GM18951 (cell line): Measurements from ENCODE around the gene ABHD16A.
A peak's percentile ranks its signal among the peaks of the same experiment; 100 is the strongest.

Source experiments
- POLR2A ChIP-seq: IDR thresholded peaks from 4 replicates; pipeline ENCODE4 v1.6.1; 2011; ENCODE audit warnings: mild to moderate bottlenecking; ENCODE audit not compliant: insufficient read length, insufficient read depth; ENCODE audit errors: extremely low read depth
- in situ Hi-C: fragments of 300-500 bp; cut with MboI; formaldehyde crosslinking; loops from one replicate; pipeline ENCODE4 v1.12.0; 2022; ENCODE audit warnings: low sequenced_read_pairs, mixed read lengths, inconsistent platforms; ENCODE audit not compliant: unreplicated experiment

ABHD16A gene

DNA sequence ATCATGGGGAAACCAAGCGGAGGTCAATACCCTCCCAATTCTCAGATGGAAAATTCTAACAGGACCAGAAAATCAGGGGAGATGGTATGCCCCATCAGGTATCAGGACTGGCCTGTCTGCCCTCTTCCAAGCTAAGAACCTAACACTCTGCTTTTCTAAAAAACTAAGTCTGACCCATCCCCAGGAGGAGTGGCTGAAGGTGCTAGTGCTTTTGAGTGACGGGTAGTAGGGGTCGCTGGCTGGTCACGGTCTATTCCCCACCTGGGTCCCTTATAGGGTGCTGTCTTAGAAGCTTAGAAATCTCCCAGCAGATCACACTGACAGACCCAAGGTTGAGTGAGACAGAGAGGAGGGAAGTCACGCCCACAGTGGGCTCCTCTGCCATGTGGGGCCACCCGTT is 9.6 kb downstream of the ABHD16A start:
- no peak for TF ChIP-seq POLR2A
- in situ Hi-C loops: no loop called here

DNA sequence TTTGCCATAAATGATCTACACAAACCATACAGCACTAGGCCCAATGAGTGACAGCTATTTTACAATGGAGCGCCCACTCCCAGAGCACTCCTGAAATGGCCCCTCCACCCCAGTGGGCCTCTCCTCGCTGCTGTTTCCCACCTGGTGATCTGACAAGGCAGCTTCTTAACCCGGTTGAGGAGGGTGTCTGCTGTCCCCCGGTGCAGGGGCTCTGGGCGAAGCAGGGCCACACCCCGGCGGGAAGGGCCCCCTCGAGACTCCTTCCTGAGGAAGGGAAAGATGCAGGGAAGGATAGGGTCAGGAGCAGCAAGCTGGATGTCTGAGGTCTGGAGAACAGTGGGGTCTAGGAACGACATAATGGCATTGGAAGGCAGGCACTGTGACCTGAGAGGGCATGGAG is 10.2 kb downstream of the ABHD16A start:
- TF ChIP-seq POLR2A: no peak
- in situ Hi-C loops: no loop called here

DNA sequence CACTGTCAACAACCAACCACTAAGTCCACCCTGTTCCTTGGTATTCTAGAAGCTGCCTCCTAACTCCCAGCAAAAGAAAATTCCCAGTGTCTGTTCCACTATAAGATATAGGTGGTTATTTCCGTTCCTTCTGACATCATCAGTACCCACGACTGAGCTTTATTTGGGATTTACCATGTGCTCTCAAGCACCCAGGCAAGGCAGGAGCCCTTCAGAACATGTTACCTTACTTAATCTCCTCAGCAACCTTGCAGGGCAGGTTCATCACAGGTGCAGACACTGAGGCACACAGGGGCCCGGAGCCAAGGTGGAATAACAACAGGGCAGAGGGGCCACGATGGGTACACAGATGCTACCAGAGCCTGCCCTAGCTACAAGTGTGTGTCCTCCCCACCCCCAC is 10.8 kb downstream of the ABHD16A start:
- TF ChIP-seq POLR2A: no peak

DNA sequence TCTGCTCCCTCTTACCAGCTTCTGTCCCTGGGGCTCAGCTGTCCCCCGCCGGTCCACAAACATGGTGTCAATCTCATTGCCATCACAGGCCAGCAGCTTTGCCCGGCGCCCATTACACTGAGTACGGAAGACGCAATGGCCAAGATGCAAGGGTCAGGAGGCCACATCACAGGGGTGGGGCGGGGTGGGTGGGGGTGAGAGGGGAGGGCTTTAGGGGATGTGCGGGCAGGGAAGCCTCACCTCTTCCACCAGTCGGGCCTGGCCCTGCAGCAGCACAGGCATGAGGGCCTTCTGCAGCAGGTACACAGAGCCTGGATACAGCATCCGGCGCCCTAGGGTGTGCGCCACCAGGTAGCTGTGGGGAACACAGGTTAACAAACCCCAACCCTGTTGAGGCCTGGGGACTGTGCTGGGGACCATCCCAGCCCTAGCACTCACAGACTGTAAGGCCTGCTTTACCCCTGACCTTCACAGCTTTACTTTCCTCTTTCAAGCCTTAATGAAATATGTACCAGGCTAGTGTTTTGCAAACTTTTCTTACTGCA is 11.5 kb downstream of the ABHD16A start:
- TF ChIP-seq POLR2A: no peak
- in situ Hi-C loops: no loop called here

More for the DNA sequence above, 10.8 kb downstream of the ABHD16A start:
- in situ Hi-C loops: no loop called here

DNA sequence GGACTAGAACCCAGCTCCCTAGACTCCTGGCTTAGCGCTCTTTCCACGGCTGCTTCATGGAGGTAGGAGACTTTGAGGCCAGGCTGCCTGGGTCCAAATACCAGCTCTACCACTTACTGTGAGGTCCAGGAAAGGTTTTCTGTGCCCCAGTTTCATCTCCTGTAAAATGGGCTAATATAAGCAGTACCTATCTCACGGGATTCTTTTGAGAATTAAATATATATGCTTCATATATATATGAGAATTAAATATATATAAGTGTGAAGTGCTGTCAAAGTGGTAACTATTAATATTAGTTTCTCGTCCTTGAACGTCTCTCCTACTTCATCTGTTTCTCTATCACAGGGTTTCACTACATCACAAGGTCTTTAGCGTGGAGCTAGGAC is 12.1 kb downstream of the ABHD16A start:
- in situ Hi-C loops: no loop called here
- TF ChIP-seq POLR2A: no peak

DNA sequence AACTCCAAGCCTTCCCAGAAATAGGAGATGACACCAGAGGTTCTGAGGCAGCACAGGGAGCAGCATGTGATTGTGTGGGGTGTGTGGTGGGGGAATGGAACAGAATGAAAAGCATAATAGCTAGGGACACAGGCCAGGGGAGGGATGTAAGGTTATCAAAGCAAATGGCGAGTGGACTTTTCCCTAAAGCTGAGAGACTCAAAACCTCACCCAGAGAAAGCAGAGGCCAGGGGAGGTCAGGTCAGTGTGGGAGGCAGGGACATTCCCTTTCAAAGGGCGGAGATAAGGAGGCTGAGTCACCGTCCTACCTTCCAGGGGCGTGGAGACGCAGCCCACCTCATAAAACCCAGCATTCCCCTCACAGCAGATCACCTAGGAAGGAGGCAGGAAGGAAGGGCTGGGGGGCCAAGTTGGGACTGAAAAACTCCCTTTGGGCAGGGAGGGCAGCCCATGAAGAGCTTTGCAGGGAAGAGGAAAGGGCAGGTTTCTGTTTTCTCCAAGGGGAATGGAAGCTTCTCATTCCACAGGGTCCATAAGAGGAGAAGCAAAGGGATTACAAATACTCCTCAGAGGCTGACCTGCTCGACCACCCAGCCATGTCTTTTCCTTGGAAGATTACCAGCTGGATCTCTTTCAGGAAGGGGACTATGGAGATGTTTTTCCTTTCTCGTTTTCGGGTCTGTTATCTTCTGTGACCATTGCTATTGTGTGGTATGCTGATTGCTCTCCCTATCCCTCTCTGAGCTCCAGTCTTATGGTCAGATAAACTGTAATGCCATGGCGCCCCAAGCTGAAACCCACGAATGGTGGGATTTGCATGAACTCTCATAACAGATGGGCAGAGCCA is 12.7 kb downstream of the ABHD16A start:
- no peak for TF ChIP-seq POLR2A
- in situ Hi-C loops: no loop called here

DNA sequence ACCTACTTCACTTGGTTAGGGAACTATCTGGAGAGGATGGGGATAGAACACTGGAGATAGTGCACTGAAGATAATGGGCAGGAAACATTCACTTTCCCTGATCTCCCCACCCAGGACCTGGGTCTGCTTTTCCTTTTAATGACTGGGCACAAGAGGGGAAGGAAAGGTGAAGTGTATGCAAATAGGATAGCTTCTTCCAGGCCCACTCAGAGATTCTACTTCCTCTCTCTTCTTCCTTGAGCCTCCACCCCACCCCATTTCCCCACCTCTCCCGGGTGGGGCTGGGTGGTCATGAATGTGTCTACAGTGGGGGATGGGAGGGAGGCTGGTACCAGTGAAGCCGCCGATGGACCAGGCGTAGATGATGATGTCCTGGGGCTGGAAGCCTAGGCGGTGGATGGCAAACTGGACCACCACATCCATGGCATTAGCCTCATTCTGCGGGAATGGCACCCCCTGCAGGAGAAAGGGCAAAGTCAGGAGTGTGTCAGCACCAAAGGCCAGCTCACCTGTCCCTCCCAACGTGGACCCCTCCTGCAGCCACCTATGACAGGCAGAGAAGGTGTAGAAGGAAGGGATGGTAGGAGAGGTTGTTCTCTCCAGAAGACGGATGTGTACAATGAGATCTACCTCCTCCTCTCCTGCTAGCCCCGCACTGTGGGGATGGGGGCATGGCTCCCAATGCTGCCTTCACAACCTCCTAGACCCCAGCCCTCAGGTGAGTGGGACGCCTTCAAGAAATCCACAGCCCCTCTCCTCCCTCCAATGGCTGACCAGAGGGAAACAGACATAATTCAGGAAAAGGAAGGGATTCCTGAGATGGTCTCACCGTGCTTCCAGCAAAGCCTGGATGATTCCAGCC is 13.6 kb downstream of the ABHD16A start:
- TF ChIP-seq POLR2A: no peak
- in situ Hi-C loops: no loop called here

DNA sequence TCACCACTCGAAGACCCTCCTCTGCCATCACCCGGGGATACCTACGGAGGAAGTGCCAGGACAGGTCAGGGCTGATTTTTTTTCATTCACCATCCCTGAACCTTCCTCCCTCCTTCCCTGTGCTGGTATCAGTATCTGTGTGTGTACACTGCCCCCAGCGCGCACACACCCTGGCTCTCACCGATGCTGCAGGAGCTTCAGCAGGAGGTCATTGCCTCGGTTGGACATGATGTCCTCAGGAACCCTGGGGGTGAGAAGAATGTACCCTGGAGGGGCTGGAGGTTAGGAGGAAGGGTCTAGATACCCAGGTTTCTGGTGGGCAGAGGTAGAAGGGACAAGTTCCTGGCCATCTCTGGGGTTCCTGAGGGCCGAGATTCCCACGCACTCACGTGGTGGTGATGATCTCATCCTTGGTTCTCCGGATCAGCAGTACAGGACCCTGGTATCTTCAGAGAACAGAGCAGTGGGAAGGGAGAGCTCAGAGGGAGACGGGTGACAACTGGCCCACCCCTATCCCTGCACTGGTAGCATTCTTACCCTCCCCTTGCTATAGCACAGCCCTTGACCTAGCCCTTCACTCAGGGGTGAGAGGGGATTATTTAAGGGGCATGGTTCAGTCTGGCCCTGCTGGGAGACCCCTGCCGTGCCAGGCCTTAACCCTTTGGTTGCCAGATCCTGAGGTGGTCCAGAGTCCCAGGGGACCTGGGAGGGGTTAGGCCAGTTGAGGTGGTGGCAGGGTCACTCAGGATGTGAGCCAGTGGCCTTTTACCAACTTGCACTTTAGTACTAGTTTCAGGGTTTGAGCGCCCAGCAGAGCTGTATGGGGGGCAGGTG is 15.0 kb downstream of the ABHD16A start:
- in situ Hi-C loops: no loop called here
- no peak for TF ChIP-seq POLR2A

DNA sequence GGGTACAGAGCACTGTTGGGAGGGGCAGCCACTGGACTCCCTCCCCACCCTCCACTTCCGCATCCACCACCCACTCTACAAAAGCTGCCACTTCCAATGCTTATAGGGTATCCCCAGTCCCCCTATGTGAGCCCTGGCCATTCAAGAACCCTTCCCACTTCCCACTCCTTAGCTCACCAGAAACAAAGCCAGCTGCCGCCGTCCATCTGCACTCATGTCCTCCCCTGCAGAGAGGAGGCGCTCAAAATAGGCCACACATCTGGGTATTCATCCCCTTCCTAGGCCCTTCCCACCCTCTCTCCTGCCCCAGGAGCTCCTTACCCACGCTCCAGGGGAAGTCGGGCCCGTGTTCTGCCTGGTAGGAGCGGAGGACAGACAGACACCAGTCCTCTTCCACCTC is 15.8 kb downstream of the ABHD16A start:
- no peak for TF ChIP-seq POLR2A
- in situ Hi-C loops: no loop called here

DNA sequence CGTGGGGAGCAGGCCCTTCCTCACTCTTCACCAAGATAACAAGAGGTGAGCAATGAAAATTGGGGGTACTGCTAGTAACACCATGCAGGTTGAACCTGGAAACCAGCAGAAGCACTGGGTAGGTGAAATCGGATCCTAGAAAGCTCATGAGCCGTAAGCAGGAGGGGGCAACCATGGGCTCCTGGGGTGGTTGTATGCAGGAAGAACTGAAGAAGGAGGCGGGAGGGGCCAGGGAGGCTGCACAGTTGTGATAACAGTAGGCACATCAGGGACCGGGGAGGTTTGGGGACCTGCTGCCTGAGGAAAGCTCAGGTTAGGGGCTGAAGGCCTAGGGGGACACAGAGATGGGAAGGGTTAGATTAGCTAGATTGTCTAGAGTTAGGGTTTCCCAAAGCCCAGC is 16.6 kb downstream of the ABHD16A start:
- in situ Hi-C loops: no loop called here
- TF ChIP-seq POLR2A: no peak

DNA sequence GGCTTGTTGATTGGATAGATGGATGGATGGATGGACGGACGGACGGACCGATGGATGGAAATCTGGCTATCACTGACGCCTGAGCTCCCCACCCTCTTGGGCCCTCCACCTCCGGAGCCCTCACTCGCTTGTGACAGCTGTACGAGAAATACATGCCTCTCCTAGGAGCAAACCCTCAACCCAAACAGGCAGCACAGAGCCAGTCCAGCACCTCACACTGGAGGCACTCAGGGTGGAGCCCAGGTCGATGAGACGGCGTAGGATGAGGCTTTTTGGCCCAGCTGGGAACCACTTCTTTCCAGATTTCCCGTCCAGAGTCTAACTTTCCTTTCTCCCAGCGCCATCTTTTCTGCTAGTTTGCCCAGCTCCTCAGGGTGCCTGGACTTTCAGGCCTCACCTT is 19.5 kb downstream of the ABHD16A start:
- no peak for TF ChIP-seq POLR2A
- in situ Hi-C loops: no loop called here

DNA sequence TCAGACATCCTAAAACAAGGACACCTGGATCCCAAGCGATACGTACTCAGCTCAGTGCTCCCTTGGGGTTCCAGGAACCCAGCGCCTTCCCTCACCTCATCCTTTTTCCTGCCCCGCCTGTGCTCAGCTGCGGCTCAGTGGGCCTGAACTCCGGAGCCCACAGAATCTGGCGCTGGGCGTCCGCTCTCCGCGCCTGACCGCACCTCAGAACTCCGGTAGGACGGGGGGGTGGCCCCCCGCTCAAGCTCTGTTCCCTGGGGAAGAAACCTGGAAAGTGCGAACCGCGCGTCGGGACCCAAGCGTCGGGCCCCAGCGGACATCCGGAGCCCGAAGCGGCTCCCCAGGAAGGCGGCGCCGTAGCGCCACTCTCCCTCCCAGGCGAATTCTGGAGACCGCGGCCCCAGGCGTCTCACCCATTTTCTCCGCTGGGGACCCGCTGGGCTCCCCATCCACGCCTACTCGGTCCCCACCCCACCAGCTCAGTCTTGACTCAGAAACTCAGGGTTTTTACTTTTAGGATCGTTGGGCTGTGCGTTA is 21.9 kb downstream of the ABHD16A start:
- TF ChIP-seq POLR2A: peak; percentile 36
- in situ Hi-C loops: no loop called here

DNA sequence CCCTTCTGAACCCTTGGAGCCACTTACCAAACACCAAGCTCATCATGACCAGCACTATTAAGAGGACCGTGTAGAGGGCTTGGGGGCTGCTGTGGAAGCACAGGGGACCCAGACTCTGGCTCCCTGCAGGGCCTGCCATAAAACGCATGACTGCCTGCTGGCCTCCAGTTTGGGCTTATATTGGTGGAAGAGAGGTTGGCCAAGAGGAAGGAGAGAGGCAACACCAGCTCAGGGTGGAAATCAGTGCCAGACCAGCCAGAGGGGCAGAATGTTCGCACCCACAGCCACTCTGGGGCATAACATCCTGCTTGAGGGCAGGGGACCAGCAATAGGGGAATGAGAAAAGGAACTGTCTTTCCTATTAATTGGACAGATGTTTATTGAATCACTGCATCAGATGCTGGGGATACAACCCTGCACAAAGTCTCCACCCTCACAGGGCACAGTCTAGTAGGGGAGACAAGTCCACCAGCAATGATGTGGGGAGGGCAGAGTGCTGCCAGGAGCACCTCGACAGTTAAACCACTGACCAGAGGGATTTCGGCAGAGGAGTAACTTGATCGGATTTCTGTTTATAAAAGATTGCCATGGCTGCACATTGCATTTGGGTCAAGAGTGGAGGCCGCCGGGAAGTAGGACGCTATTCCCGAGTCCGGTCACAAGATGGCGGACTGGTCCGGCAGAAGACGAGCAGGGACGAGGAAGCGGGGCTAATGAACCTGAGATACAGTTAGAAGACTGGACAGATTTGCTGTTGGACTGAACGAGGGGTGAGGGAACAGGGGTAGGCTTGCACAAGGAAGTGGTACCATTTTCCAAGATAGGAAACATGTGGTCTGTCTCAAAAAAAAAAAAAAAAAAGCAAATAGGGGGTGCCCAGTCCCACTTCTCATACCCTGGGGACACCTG is 22.6 kb downstream of the ABHD16A start, which contains the start of gene LY6G5C:
LY6G5C (minus strand) TSS at position 842 of the 909 bp plus-strand sequence; CDS start at position 148, 694 bp downstream.
- in situ Hi-C loops: no loop called here
- no peak for TF ChIP-seq POLR2A
